T1000 (cell line): ENCODE data around the gene PCDHGB3.
A peak's percentile ranks its signal among the peaks of the same experiment; 100 is the strongest.
"Not testable (repeated sequence)": the region's sequence is repeated elsewhere in the genome, so short reads cannot be mapped to it uniquely, and the experiment has no call there.

Experiments
- DNase-seq: peaks from one replicate; lab custom pipeline; 2025; ENCODE audit warnings: mixed read lengths; lab: John Stamatoyannopoulos, UW

Gene PCDHGB3

GRCh38 chr5:141369994-141370848, at the start of gene PCDHGB3:
Gene PCDHGB3 (plus strand): TSS chr5:141370242. CDS start chr5:141370395, 153 bp downstream.
- no peak for DNase-seq

DNA sequence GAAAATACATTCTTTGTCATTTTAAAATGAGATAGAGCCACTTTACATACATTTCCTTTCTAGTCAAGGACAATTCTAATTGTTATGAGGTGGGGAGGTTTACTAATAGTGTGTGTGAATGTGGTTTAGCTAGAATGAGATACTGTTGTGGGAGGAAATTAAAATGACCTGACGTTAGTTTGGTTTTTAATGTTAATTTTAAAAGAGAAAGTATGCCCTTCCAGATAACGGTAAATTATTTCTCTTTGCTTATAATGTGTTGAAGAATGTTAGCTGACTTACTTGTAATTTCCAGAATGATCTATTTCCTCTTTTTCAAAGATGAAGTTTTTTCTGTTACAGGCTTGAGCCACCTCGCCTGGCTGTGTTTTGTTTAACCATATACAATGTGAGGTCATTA, 47.8 kb upstream of the PCDHGB3 start:
- no peak for DNase-seq

GRCh38 chr5:141326088-141326854, 43.8 kb upstream of the PCDHGB3 start:
- peak; percentile 50 for DNase-seq

GRCh38 chr5:141328231-141328630, 41.8 kb upstream of the PCDHGB3 start:
- no peak for DNase-seq

DNA sequence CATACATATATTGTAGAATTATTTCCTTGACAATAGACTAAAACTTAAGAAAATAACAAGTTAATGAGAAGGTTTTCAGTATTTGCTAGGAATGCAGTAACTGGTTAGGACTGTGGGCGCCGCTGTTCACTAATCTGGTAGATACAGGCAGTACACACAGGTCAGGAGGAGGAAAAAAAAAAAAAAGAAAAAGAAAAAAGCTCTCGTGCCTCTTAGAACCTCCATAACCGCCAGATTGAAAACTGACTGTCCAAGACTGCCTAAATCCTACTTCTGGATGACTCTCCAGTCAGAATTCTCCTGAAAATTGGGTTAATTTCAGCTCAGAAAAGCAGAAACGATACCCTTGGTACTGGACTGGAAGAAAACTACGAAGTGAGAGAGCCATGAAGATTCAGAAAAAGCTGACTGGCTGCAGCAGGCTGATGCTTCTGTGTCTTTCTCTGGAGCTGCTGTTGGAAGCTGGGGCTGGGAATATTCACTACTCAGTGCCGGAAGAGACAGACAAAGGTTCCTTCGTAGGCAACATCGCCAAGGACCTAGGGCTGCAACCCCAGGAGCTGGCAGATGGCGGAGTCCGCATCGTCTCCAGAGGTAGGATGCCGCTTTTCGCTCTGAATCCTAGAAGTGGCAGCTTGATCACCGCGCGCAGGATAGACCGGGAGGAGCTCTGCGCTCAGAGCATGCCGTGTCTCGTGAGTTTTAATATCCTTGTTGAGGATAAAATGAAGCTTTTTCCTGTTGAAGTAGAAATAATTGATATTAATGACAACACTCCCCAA, 39.6 kb upstream of the PCDHGB3 start, which contains the start of gene PCDHGA1:
Gene PCDHGA1, plus strand, starts transcription at position 216 of the 782 bp plus-strand sequence.
- peak; percentile 6 for DNase-seq

DNA sequence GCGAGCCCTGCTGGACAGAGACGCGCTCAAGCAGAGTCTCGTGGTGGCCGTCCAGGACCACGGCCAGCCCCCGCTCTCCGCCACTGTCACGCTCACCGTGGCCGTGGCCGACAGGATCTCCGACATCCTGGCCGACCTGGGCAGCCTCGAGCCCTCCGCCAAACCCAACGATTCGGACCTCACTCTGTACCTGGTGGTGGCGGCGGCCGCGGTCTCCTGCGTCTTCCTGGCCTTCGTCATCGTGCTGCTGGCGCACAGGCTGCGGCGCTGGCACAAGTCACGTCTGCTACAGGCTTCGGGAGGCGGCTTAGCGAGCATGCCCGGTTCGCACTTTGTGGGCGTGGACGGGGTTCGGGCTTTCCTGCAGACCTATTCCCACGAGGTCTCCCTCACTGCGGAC, 37.5 kb upstream of the PCDHGB3 start:
- DNase-seq, result not testable (repeated sequence)

- DNase-seq, result no peak
Observed at GRCh38 chr5:141338538-141339306, 31.3 kb upstream of the PCDHGB3 start, which contains the start of gene PCDHGA2. Gene PCDHGA2 (plus strand): TSS chr5:141338760.

DNA sequence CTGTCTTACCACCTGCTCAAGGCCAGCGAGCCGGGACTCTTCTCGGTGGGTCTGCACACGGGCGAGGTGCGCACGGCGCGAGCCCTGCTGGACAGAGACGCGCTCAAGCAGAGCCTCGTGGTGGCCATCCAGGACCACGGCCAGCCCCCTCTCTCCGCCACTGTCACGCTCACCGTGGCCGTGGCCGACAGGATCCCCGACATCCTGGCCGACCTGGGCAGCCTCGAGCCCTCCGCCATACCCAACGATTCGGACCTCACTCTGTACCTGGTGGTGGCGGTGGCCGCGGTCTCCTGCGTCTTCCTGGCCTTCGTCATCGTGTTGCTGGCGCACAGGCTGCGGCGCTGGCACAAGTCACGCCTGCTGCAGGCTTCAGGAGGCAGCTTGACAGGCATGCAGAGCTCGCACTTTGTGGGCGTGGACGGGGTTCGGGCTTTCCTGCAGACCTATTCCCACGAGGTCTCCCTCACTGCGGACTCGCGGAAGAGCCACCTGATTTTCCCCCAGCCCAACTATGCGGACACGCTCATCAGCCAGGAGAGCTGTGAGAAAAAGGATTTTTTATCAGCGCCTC, 29.2 kb upstream of the PCDHGB3 start:
- DNase-seq, result not testable (repeated sequence)

DNA sequence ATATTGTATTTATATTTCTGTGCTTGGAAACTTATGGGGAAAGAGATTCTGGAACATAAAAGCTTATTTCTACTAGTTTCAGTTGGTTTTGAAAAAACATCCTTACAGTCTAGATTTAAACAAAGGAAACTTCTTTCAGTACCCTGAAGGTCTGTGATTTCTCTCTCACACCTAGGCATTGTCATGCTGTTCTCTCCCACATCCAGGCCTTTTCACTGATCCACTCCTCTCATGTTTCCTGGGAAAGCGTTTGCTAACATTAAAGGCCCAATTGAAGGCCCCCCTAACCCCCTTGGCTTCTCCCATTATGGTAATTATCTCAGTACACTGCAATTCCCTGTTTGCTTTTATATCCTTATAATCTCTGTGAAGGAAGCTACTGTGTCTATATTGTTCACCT, 27.3 kb upstream of the PCDHGB3 start:
- no peak for DNase-seq

- no peak for DNase-seq
Observed at GRCh38 chr5:141343242-141343952, 26.6 kb upstream of the PCDHGB3 start, which contains the start of gene PCDHGA3. Gene PCDHGA3 (plus strand): TSS chr5:141343829. CDS start chr5:141344034, 205 bp downstream.

DNA sequence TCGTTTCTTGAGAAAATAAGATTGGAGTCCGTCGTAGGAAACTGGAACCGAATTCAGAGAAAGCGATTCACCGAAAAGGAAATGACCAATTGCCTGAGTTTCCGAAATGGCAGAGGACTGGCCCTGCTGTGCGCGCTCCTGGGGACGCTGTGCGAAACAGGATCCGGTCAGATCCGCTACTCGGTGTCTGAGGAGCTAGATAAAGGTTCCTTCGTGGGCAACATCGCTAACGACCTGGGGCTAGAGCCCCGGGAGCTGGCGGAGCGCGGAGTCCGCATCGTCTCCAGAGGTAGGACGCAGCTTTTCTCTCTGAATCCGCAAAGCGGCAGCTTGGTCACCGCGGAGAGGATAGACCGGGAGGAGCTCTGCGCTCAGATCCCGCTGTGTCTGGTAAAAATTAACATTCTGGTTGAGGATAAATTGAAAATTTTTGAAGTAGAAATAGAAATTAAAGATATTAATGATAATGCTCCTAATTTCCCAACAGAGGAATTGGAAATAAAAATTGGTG, 26.0 kb upstream of the PCDHGB3 start:
- no peak for DNase-seq

DNA sequence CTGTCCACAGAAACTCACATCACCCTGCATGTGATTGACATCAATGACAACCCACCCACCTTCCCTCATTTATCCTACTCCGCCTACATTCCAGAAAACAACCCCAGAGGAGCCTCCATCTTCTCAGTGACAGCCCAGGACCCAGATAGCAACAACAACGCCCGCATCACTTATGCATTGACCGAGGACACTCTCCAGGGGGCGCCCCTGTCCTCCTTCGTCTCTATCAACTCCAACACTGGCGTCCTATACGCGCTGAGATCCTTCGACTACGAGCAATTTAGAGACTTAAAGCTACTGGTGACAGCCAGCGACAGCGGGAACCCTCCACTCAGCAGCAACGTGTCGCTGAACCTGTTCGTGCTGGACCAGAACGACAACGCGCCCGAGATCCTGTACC, 24.7 kb upstream of the PCDHGB3 start:
- DNase-seq, result no peak

DNA sequence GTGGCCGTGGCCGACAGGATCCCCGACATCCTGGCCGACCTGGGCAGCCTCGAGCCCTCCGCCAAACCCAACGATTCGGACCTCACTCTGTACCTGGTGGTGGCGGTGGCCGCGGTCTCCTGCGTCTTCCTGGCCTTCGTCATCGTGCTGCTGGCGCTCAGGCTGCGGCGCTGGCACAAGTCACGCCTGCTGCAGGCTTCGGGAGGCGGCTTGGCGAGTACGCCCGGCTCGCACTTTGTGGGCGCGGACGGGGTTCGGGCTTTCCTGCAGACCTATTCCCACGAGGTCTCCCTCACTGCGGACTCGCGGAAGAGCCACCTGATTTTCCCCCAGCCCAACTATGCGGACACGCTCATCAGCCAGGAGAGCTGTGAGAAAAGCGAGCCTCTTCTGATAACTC, 24.0 kb upstream of the PCDHGB3 start:
- not testable (repeated sequence) for DNase-seq

DNA sequence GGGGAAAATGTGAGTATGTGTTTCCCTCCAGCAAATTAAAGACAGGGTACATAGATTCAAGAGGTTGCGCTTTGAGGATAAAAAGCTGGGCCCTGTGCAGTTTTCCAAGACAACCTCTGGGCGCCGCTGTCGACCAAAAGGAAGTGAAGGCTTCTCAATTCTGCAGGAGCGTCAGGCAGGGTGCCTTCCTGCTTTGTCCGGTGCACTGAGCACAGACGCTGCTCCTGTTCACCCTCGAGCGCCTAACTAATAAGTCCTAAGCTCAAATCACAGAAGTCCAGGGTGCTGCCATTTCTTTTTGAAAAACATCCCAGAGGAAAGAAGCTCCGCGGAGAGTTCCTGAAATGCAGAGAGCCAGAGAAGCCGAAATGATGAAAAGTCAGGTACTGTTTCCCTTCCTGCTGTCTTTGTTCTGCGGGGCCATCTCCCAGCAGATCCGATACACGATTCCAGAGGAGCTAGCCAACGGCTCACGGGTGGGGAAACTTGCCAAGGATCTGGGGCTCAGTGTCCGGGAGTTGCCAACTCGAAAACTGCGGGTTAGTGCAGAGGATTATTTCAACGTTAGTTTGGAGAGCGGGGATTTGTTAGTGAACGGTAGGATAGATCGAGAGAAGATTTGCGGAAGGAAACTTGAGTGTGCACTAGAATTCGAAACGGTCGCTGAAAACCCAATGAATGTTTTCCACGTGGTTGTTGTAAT, 20.0 kb upstream of the PCDHGB3 start, which contains the start of gene PCDHGB1:
Gene PCDHGB1, plus strand, starts transcription at position 183 of the 703 bp plus-strand sequence. Its CDS starts 162 bp downstream, at position 345.
- no peak for DNase-seq

GRCh38 chr5:141351591-141351990, 18.5 kb upstream of the PCDHGB3 start:
- no peak for DNase-seq

DNA sequence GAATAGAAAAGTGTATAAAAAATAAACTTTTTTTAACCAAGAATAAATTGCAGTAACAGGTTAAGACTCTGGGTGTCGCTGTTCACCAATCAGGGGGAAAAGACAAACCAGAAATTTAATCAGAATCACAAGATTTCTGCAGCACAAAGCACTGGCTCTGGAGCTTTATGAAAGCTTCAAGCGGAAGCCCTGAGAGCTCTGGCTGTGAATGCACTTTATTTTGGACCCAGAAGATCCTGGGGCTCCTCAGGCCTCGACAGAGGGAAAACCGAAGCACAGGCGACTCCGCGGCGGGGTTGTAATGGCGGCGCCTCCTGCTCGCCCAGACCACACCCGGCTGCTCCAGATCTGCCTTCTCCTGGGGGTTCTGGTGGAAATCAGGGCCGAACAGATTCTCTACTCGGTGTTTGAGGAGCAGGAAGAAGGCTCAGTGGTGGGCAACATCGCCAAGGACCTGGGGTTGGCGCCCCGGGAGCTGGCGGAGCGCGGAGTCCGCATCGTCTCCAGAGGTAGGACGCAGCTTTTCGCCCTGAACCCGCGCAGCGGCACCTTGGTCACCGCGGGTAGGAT, 15.1 kb upstream of the PCDHGB3 start, which contains the start of gene PCDHGA4:
Gene PCDHGA4, plus strand, starts transcription at position 122 of the 570 bp plus-strand sequence. Its CDS starts 87 bp downstream, at position 209.
- DNase-seq, result no peak

DNA sequence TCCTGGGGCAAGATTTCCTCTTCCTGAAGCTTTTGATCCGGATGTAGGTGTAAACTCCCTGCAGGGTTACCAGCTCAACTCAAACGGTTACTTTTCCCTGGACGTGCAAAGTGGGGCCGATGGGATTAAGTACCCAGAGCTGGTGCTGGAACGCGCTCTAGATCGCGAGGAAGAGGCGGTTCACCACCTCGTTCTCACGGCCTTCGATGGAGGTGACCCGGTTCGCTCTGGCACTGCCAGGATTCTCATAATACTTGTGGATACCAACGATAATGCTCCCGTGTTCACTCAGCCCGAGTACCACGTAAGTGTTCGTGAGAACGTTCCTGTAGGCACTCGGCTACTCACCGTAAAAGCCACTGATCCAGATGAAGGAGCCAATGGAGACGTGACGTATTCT, 14.4 kb upstream of the PCDHGB3 start:
- DNase-seq, result no peak

- DNase-seq, result no peak
Observed at GRCh38 chr5:141356133-141356532, 13.9 kb upstream of the PCDHGB3 start.

- no peak for DNase-seq
Observed at GRCh38 chr5:141356950-141357349, 13.1 kb upstream of the PCDHGB3 start.
